Psoas muscle (tissue), 8 donors: ENCODE results near the gene WDR27. TPM values are rescaled to one million over a fixed set of nuclear protein-coding genes. Genes with fewer than 3 reads are reported as not detected.

Experiments
- ATAC-seq, 4 donors: fragments of 200-7000 bp; cut with Tn5 transposase; one replicate each; pipeline ENCODE4 v1.9.1; 2020; ENCODE audit warnings: moderate library complexity in 3 of 4, mild to moderate bottlenecking in 2 of 4
- DNase-seq, 2 donors: peaks; one replicate each; pipeline ENCODE4 v3.0.0-alpha.2; 2020
- H3K27ac ChIP-seq: fragments of 200-600 bp; one replicate; pipeline ENCODE4 v1.8.0; 2022
- H3K27me3 ChIP-seq, 3 donors: fragments of 200-600 bp in 1 of 3; one replicate each; pipeline versions ENCODE4 v1.6.1 to v1.8.0; 2013 to 2022; ENCODE audit warnings: low read length in 2 of 3, mild to moderate bottlenecking in 2 of 3, moderate library complexity in 1 of 3; ENCODE audit not compliant: insufficient read depth in 3 of 3
- H3K36me3 ChIP-seq, 2 donors: fragments of 200-600 bp in 1 of 2; one replicate each; pipeline versions ENCODE4 v1.6.1 to v1.8.0; 2013 to 2022; ENCODE audit warnings: low read depth in 1 of 2, mild to moderate bottlenecking in 1 of 2, moderate library complexity in 1 of 2; ENCODE audit not compliant: insufficient read depth in 1 of 2
- H3K4me1 ChIP-seq: fragments of 200-600 bp; one replicate; pipeline ENCODE4 v1.8.0; 2022
- H3K4me3 ChIP-seq: fragments of 200-600 bp; one replicate; pipeline ENCODE4 v1.8.0; 2022; ENCODE audit warnings: mild to moderate bottlenecking
- H3K9me3 ChIP-seq: fragments of 200-600 bp; one replicate; pipeline ENCODE4 v1.8.0; 2022
- WGBS, 3 donors: extraction: QIAGEN DNeasy Blood & Tissue Kit; methylation state at CpG; one replicate each; pipeline versions ENCODE4 v1.1.6 to v1.1.7; 2013; 5-methylcytosine and 5-hydroxymethylcytosine counted together
- intact Hi-C, 2 donors: fragments of 100-400 bp; cut with DNase I; formaldehyde crosslinking; loops; one replicate each; pipeline versions ENCODE4 v1.11.0 to v1.14.2; 2022
- polyA plus RNA-seq, 3 donors: library from polyadenylated mRNA; stranded (reverse); fragments of 200-250 nt; gene quantifications; one replicate each; pipeline ENCODE4 v1.2.3, GENCODE V29; 2013
- total RNA-seq, 4 donors: library from RNA; stranded (reverse); fragmentation: NEBNext Ultra II Directional in 2 of 4; extraction: Animal tissue kit (Norgen Biotek cat#: 25700) in 2 of 4; gene quantifications; one replicate each; pipeline versions ENCODE4 v1.2.1 to v1.2.4, GENCODE V29; 2021 to 2023
- TF ChIP-seq, protein P1 (sequence below): fragments of 200-600 bp; IDR thresholded peaks from one replicate; pipeline ENCODE4 v1.8.0; 2022; ENCODE audit warnings: antibody characterized with exemption
- donor health status: healthy with polysubstance abuse.
- donor health status: DM: no; HTN: no; CAD: no; lungs with moderate emphysema.
- donor health status: Bipolar disorder and iron deficiency.
- donor health status: healthy.
- donor health status: DM: yes; HTN: yes; CAD: no.
- donor health status: DM: no; HTN: no; CAD: no.
- donor health status: DM: no; HTN: no; CAD: no.
- donor health status: DM: yes; HTN: yes; CAD: no.

The WDR27 gene
- total and polyA plus RNA-seq, 7 donors = 3.1 to 14.4 (median 5.5) TPM

DNA sequence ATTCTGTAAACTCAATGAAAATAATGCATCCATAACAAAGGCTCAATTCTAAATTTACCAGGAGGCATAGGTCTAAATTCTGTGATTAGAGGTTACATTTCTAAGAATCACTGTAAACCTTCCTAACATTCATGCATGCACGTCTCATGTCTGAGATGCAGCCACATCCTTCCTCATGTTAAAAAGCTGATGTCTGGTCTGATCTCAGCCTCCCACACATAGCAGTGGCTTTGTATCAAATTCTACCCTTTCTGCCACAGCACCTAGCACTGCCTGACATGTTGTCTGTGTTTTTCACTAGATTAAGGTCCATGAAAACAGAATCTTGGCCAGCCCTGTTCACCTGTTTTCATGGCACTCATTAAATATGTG lies 171.1 kb downstream of the WDR27 start:
- ATAC-seq = no peak
- no peak overlapping the region for H3K27ac ChIP-seq
- H3K36me3 ChIP-seq = no peaks in the 10 kb centered on the region
- 91 to 97% (median 96%) methylated on average over 1 of the region's 1 CpG for WGBS, 3 donors
- intact Hi-C loops = no loop called here
- H3K27me3 ChIP-seq = no peaks in the 10 kb centered on the region
- no peak for DNase-seq
- no peaks in the 10 kb centered on the region for H3K4me1 ChIP-seq
- no peak overlapping the region for H3K4me3 ChIP-seq
- TF ChIP-seq, protein P1, sequence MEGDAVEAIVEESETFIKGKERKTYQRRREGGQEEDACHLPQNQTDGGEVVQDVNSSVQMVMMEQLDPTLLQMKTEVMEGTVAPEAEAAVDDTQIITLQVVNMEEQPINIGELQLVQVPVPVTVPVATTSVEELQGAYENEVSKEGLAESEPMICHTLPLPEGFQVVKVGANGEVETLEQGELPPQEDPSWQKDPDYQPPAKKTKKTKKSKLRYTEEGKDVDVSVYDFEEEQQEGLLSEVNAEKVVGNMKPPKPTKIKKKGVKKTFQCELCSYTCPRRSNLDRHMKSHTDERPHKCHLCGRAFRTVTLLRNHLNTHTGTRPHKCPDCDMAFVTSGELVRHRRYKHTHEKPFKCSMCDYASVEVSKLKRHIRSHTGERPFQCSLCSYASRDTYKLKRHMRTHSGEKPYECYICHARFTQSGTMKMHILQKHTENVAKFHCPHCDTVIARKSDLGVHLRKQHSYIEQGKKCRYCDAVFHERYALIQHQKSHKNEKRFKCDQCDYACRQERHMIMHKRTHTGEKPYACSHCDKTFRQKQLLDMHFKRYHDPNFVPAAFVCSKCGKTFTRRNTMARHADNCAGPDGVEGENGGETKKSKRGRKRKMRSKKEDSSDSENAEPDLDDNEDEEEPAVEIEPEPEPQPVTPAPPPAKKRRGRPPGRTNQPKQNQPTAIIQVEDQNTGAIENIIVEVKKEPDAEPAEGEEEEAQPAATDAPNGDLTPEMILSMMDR = no peak
- peaks cover 6% of the 10 kb centered on the region for H3K9me3 ChIP-seq

DNA sequence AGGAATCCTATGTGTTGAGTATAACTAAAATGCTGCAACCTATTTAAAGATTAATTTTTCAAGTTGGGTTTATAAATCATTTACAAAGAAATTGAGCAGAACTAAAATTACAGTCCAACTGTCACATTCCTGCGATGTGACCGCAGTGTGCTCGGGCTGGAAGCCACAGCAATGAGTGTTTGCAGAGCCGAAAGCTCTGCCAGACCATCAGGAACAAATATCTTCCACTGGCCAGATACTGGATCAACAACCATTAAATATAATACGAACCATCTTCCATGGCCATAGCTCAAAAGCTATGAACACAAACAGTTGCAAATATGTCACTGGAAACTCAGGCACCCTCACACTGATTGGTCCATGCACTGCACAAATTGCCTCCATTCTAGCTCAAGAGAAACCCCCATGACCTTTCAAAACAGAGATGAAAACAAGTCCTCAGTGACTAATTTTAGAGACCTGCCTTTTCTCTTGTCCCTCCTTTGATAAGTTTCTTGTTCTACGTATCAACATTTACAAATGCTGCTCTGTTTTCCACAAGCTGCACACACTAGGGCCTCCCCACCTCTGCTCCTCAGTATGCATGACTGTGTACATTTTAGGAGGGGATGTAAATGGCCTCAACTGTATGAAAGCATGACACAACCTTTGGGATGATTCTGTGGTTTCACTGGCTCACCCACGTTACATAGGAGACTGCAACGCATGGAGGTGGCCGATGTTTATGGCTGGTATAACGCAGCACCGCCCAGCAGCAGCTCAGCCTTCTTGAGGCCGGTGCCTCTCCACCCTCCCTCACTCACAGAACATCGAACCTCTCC lies 171.7 kb downstream of the WDR27 start:
- no peak overlapping the region for H3K4me3 ChIP-seq
- DNase-seq = peak in 1 of 2 donors; percentile 35
- no peak overlapping the region for H3K27ac ChIP-seq
- intact Hi-C loops = no loop called here
- H3K4me1 ChIP-seq = no peaks in the 10 kb centered on the region
- peak; percentile 45 to 80 (median 54) for ATAC-seq
- H3K9me3 ChIP-seq = peaks cover 6% of the 10 kb centered on the region
- H3K36me3 ChIP-seq = no peaks in the 10 kb centered on the region
- WGBS, 3 donors = 58 to 67% (median 59%) methylated on average over 13 of the region's 13 CpGs
- TF ChIP-seq, protein P1 = no peak
- H3K27me3 ChIP-seq = no peaks in the 10 kb centered on the region

DNA sequence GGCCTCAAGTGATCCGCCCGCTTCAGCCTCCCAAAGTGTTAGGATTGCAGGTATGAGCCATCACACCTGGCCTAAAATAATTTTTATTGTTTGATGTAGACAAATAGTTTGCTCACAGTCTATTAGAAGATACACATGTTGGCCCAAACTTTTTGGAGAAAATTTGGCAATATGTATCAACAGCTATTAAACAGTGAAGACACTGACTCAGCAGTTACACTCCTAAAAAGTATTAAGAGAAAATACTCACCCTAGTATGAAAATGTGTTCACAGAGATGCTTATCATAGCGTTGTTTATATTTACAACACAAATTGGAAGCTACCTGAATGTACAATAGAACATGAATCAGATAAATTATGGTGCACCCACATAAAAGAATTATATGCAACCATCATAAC lies 173.1 kb downstream of the WDR27 start:
- TF ChIP-seq, protein P1 = no peak
- H3K9me3 ChIP-seq = no peaks in the 10 kb centered on the region
- ATAC-seq (no peak), DNase-seq (no peak)
- 95 to 98% (median 96%) methylated on average over 3 of the region's 3 CpGs for WGBS, 3 donors
- H3K4me1 ChIP-seq = no peaks in the 10 kb centered on the region
- intact Hi-C loops = no loop called here
- no peaks in the 10 kb centered on the region for H3K27me3 ChIP-seq
- H3K4me3 ChIP-seq = no peak overlapping the region
- H3K27ac ChIP-seq = no peak overlapping the region
- H3K36me3 ChIP-seq = no peaks in the 10 kb centered on the region

DNA sequence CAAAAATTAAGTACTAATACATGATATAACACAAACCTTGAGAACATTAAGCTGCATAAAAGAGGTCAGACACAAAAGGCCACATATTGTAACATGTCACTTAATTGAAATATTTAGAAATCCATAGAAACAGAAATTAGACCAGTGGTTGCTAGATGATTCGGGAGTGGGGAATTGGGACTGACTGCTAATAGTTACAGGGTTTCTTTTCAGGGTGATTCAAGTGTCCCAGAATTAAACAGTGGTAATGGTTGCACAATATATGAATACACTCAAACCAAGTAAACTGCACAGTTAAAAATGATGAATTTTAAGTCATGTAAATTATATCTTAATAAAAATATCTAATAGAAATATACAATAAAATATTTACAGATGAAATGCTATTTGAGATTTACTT lies 174.5 kb downstream of the WDR27 start:
- intact Hi-C loops = no loop called here
- H3K4me3 ChIP-seq = no peak overlapping the region
- ATAC-seq (no peak), DNase-seq (no peak)
- no peaks in the 10 kb centered on the region for H3K4me1 ChIP-seq
- no peaks in the 10 kb centered on the region for H3K36me3 ChIP-seq
- 93 to 95% (median 94%) methylated on average over 1 of the region's 1 CpG for WGBS, 3 donors
- H3K27ac ChIP-seq = no peak overlapping the region
- H3K9me3 ChIP-seq = no peaks in the 10 kb centered on the region
- H3K27me3 ChIP-seq = no peaks in the 10 kb centered on the region
- TF ChIP-seq, protein P1 = no peak

DNA sequence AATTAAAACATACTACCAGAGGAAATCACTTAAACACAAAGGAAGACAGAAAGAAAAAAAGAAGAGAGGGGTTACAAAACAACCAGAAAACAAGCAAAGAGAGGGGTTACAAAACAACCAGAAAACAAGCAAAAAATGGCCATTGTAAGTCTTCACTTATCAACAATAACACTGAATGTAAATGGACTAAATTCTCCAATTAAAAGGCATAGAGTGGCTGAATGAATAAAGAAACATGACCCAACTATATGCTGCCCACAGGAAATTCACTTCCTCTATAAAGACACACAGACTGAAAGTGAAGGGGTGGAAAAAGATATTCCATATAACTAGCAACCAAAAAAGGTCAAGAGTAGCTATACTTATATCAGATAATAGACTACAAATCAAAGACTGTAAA lies 180.0 kb downstream of the WDR27 start:
- no peak for ATAC-seq
- DNase-seq = no peak
- no peaks in the 10 kb centered on the region for H3K4me1 ChIP-seq
- no peaks in the 10 kb centered on the region for H3K9me3 ChIP-seq
- H3K27me3 ChIP-seq = no peaks in the 10 kb centered on the region
- intact Hi-C loops = no loop called here
- TF ChIP-seq, protein P1 = no peak
- H3K4me3 ChIP-seq = no peak overlapping the region
- H3K36me3 ChIP-seq = no peaks in the 10 kb centered on the region
- no peak overlapping the region for H3K27ac ChIP-seq
